IMR-90 (cell line): ENCODE measurements around the gene MPZL3.

Source experiments
- CEBPB ChIP-seq: IDR thresholded peaks from 2 replicates; pipeline ENCODE4 v1.6.1; 2012; ENCODE audit warnings: low read depth, low read length, improper control_type of control experiment
- CTCF ChIP-seq: conservative IDR thresholded peaks from 2 replicates; pipeline ENCODE4 v1.5.1; 2012; ENCODE audit warnings: mild to moderate bottlenecking, low read depth, low read length, improper control_type of control experiment

- no peak for TF ChIP-seq CTCF
- TF ChIP-seq CEBPB, result no peak
Observed at GRCh38 chr11:118283756-118284350, 31.7 kb upstream of the MPZL3 start.
